HL-60 (cell line): ENCODE measurements around the gene FANCG.
A peak's percentile ranks its signal among the peaks of the same experiment; 100 is the strongest.

Experiments
- CTCF ChIP-seq: IDR thresholded peaks from one replicate; pipeline ENCODE4 v1.5.1; 2011; ENCODE audit warnings: low read length, control low read depth, inconsistent platforms; ENCODE audit not compliant: insufficient read depth
- GABPA ChIP-seq: IDR thresholded peaks from 2 replicates; pipeline ENCODE4 v1.6.1; 2012; ENCODE audit warnings: low read depth
- POLR2AphosphoS5 ChIP-seq: IDR thresholded peaks from 2 replicates; pipeline ENCODE4 v1.6.1; 2012; ENCODE audit warnings: low read depth

GRCh38 chr9:35102769-35103659 lies 23.3 kb upstream of the FANCG start, which contains the start of gene STOML2:
- peak; percentile 86 for TF ChIP-seq POLR2AphosphoS5
- TF ChIP-seq GABPA, result peak; percentile 99
- no peak for TF ChIP-seq CTCF
